ENCODE data around the gene CSRNP3.
"Not testable (repeated sequence)": the region's sequence is repeated elsewhere in the genome, so short reads cannot be mapped to it uniquely, and the experiment has no call there.

The CSRNP3 gene

DNA sequence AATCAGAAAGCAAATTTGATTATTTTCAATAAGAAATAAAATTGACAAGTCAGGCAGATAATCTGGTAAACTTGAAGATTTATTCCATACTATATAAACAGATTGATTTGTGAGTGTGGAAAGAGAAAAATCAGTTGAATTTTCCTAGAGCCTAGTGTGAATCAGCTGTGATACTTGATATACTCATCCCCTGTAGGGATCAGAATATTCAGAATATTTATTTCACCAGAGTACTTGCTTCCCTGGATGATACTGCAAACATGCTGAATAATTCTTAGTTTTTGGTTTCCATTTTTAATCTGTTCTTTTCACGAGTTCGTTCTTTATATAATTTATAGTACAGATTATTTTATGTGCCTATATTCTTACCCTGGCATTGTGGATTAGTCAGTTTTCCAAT, 181.7 kb downstream of the CSRNP3 start:
- TF ChIP-seq ZFX (IDR thresholded peaks at IDR 0.05; ENCODE audit: borderline replicate concordance), result no peak
- TF ChIP-seq, protein P1, sequence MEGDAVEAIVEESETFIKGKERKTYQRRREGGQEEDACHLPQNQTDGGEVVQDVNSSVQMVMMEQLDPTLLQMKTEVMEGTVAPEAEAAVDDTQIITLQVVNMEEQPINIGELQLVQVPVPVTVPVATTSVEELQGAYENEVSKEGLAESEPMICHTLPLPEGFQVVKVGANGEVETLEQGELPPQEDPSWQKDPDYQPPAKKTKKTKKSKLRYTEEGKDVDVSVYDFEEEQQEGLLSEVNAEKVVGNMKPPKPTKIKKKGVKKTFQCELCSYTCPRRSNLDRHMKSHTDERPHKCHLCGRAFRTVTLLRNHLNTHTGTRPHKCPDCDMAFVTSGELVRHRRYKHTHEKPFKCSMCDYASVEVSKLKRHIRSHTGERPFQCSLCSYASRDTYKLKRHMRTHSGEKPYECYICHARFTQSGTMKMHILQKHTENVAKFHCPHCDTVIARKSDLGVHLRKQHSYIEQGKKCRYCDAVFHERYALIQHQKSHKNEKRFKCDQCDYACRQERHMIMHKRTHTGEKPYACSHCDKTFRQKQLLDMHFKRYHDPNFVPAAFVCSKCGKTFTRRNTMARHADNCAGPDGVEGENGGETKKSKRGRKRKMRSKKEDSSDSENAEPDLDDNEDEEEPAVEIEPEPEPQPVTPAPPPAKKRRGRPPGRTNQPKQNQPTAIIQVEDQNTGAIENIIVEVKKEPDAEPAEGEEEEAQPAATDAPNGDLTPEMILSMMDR (IDR thresholded peaks at IDR 0.05), result no peak
- H3K27ac ChIP-seq, result no peak overlapping the region

DNA sequence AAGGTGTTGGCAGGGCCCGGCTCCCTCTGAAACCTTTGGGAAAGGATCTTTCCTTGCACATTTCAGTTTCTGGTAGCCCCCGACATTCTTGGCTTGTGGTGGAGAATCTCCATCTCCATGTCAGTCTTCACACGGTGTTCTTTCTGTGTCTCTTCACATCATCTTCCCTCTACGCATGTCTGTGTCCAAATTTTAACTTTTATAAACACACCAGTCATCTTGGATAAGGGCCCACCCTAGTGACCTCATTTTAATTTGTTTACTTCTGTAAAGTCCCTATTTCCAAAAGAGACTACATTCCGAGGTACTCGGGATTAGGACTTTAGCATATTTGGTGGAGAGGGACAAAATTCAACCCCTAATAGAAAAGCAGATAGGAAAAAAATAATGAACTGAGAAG, 186.2 kb downstream of the CSRNP3 start:
- TF ChIP-seq ZFX (IDR thresholded peaks at IDR 0.05; ENCODE audit: borderline replicate concordance), result no peak
- TF ChIP-seq, protein P1 (IDR thresholded peaks at IDR 0.05), result no peak
- H3K27ac ChIP-seq, result no peak overlapping the region

GRCh38 chr2:165660361-165660760, 190.9 kb downstream of the CSRNP3 start:
- no peak overlapping the region for H3K27ac ChIP-seq
- TF ChIP-seq, protein P1 (IDR thresholded peaks at IDR 0.05), result no peak
- TF ChIP-seq ZFX (IDR thresholded peaks at IDR 0.05; ENCODE audit: borderline replicate concordance), result no peak

GRCh38 chr2:165662720-165663119, 193.2 kb downstream of the CSRNP3 start:
- TF ChIP-seq, protein P1 (IDR thresholded peaks at IDR 0.05), result no peak
- no peak for TF ChIP-seq ZFX (IDR thresholded peaks at IDR 0.05; ENCODE audit: borderline replicate concordance)
- no peak overlapping the region; the same call in 1 of the 2 replicates for H3K27ac ChIP-seq

DNA sequence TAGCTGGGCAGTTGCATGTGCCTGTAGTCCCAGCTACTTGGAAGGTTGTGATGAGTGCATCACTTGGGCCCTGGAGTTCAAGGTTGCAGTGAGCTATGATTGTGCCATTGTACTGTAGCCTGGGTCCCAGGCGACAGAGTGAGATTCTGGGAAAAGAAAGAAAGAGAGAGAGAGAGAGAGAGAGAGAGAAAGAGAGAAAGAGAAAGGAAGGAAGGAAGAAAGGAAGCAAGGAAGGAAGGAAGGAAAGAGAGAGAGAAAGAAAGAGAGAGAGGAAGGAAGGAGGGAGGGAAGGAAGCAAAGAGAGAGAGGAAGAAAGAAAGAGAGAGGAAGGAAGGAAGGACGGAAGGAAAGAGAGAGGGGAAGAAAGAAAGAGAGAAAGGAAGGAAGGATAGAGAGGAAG, 196.1 kb downstream of the CSRNP3 start:
- no peak overlapping the region for H3K27ac ChIP-seq
- TF ChIP-seq, protein P1 (IDR thresholded peaks at IDR 0.05), result no peak
- TF ChIP-seq ZFX (IDR thresholded peaks at IDR 0.05; ENCODE audit: borderline replicate concordance), result no peak

- not testable (repeated sequence) for H3K27ac ChIP-seq
Observed at GRCh38 chr2:165666073-165666472, 196.6 kb downstream of the CSRNP3 start.

DNA sequence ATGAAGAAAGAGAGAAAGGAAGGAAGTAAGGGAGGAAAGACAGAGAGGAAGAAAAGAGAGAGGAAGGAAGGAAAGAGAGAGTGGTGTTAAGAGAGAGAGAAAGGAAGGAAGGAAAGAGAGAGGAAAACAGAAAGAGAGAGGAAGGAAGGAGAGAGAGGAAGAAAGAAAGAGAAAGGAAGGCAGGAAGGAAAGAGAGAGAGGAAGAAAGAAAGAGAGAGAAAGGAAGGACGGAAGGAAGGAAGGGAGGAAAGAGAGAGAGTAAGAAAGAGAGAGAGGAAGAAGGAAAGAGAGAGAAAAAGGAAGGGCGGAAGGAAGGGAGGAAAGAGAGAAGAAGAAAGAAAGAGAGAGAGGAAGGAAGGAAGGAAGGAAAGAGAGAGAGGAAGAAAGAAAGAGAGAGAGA, 197.1 kb downstream of the CSRNP3 start:
- H3K27ac ChIP-seq, result no peak overlapping the region

DNA sequence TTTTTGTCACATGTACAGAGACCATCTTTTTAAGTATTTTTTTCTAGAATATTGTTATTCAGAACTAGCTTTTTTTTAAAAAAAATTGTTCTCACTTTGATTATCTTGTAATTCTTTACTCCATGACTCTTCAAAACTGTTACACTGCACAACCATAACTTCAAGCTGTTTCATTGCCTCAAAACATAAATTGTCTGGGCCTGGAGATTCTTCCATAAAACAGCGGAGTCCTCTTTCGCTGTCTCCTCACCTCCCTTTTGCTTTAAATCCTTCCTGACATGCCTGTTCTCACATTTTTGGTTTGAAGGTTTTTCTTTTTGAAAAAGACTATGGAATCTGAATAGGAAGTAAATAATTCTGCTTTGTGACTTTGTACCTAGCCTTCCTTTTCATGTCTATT, 197.9 kb downstream of the CSRNP3 start:
- H3K27ac ChIP-seq, result no peak overlapping the region
- TF ChIP-seq ZFX (IDR thresholded peaks at IDR 0.05; ENCODE audit: borderline replicate concordance), result no peak
- TF ChIP-seq, protein P1 (IDR thresholded peaks at IDR 0.05), result no peak

More for the DNA sequence above, 197.1 kb downstream of the CSRNP3 start:
- TF ChIP-seq ZFX (IDR thresholded peaks at IDR 0.05; ENCODE audit: borderline replicate concordance), result no peak
- TF ChIP-seq, protein P1 (IDR thresholded peaks at IDR 0.05), result no peak

All from 22Rv1 (cell line).